K562 (cell line): ENCODE measurements around the gene ASF1B. TPM values are rescaled to one million over a fixed set of nuclear protein-coding genes. Genes with fewer than 3 reads are reported as not detected.
A peak's percentile ranks its signal among the peaks of the same experiment; 100 is the strongest.

ENCODE experiments used
- ATAC-seq: fragments of 200-7000 bp; cut with Tn5 transposase; 3 replicates; pipeline ENCODE4 v1.9.1; 2020; ENCODE audit warnings: moderate library complexity
- BruUV-seq: library from RNA; stranded (reverse); fragments of 400-500 nt; replicated peaks from 2 replicates; lab custom pipeline; 2021; lab: Mats Ljungman, UMichigan
- CTCF ChIA-PET: fragments of 300-600 bp; formaldehyde crosslinking; extraction: SDS; loops from one replicate; lab custom pipeline; 2021; ENCODE audit warnings: low intra/inter-chr PET ratio; lab: Yijun Ruan, JAX
- POLR2A ChIA-PET: fragments of 300-600, 350-650 bp; sonication (Branson Sonifier 250); formaldehyde crosslinking; extraction: SDS; loops from one replicate; lab custom pipeline; 2021; ENCODE audit warnings: antibody characterized with exemption, inconsistent platforms; lab: Yijun Ruan, JAX
- DNase-seq, 4 experiments: peaks; one replicate each; pipeline versions ENCODE4 v3.0.0 to v3.0.0-alpha.2; 2011 to 2018; ENCODE audit warnings: low spot score in 3 of 4, mixed read lengths in 3 of 4; ENCODE audit errors: extremely low read depth in 1 of 4
- FAIRE-seq: peaks from 2 replicates; lab custom pipeline; 2011; peaks lifted over from hg19 to GRCh38; lab: Jason Lieb, UNC
- H2AFZ ChIP-seq: 2 replicates; pipeline ENCODE4 v1.6.0; 2011; ENCODE audit warnings: low read depth, low read length, control low read depth, inconsistent platforms
- H3K27ac ChIP-seq: fragments of 200-600 bp; 3 replicates; pipeline ENCODE4 v1.8.0; 2011; ENCODE audit warnings: low read depth, mild to moderate bottlenecking, control low read depth, inconsistent platforms, low read length, moderate library complexity, mixed read lengths; ENCODE audit errors: extremely low read depth
- H3K27me3 ChIP-seq, 2 experiments: fragments of 300-600 bp in 1 of 2; 2 replicates in 1 of 2; 3 replicates in 1 of 2; pipeline versions ENCODE4 v1.6.0 to v1.8.0; 2011; ENCODE audit warnings: inconsistent platforms in 2 of 2, low read length in 2 of 2, mild to moderate bottlenecking in 1 of 2, mixed read lengths in 1 of 2, moderate library complexity in 1 of 2; ENCODE audit not compliant: control insufficient read depth in 2 of 2, insufficient read depth in 2 of 2
- H3K36me3 ChIP-seq: fragments of 300-600 bp; 3 replicates; pipeline ENCODE4 v1.8.0; 2011; ENCODE audit warnings: mild to moderate bottlenecking, low read length, inconsistent platforms; ENCODE audit not compliant: control insufficient read depth, insufficient read depth
- H3K4me1 ChIP-seq, 2 experiments: fragments of 200-600 bp in 1 of 2; replicated peaks in 1 of 2; 2 replicates in 1 of 2; 3 replicates in 1 of 2; pipeline versions ENCODE4 v1.5.1 to v1.8.0; 2011; ENCODE audit warnings: inconsistent platforms in 2 of 2, low read length in 2 of 2, mild to moderate bottlenecking in 1 of 2, mixed read lengths in 1 of 2, moderate library complexity in 1 of 2; ENCODE audit not compliant: control insufficient read depth in 2 of 2, insufficient read depth in 2 of 2
- H3K4me2 ChIP-seq: 2 replicates; pipeline ENCODE4 v1.6.1; 2011; ENCODE audit warnings: low read length, control low read depth, inconsistent platforms, mixed read lengths; ENCODE audit not compliant: insufficient read depth
- H3K4me3 ChIP-seq: fragments of 200-600 bp; sonication (generic), shearing (Covaris generic); 2 replicates; pipeline ENCODE4 v1.5.1; 2016; ENCODE audit warnings: control low read depth, inconsistent platforms
- H3K79me2 ChIP-seq: fragments of 200-600 bp; 3 replicates; pipeline ENCODE4 v1.8.0; 2011; ENCODE audit warnings: low read length, inconsistent platforms; ENCODE audit not compliant: control insufficient read depth, insufficient read depth
- H3K9ac ChIP-seq, 2 experiments: 2 replicates each; pipeline versions ENCODE4 v1.6.0 to v1.6.1; 2011; ENCODE audit warnings: low read depth in 2 of 2, low read length in 2 of 2, control low read depth in 1 of 2, inconsistent platforms in 1 of 2, mild to moderate bottlenecking in 1 of 2, mixed read lengths in 1 of 2; ENCODE audit not compliant: insufficient read depth in 1 of 2
- H3K9me1 ChIP-seq: one replicate; pipeline ENCODE4 v1.6.0; 2011; ENCODE audit warnings: inconsistent platforms, mild to moderate bottlenecking, low read length, moderate library complexity; ENCODE audit not compliant: control insufficient read depth, insufficient read depth
- H3K9me3 ChIP-seq: replicated peaks from 2 replicates; pipeline ENCODE4 v1.5.1; 2011; ENCODE audit warnings: low read depth, low read length, inconsistent platforms; ENCODE audit not compliant: control insufficient read depth, insufficient read depth
- H4K20me1 ChIP-seq: replicated peaks from 2 replicates; pipeline ENCODE4 v1.6.1; 2011; ENCODE audit warnings: low read length, inconsistent platforms, mixed read lengths; ENCODE audit not compliant: control insufficient read depth, insufficient read depth
- POLR2G ChIP-seq: fragments of 200-400 bp; formaldehyde crosslinking; IDR thresholded peaks from 2 replicates; pipeline ENCODE4 v1.6.1; 2017; ENCODE audit warnings: low read depth, mild to moderate bottlenecking, antibody characterized with exemption, low read length, moderate library complexity
- PTRF ChIP-seq: fragments of 450-650 bp; IDR thresholded peaks from 2 replicates; pipeline ENCODE4 v1.6.1; 2016; ENCODE audit warnings: mild to moderate bottlenecking, missing genetic modification characterization, missing compliant biosample characterization
- RBM22 ChIP-seq: fragments of 200-400 bp; formaldehyde crosslinking; IDR thresholded peaks from 2 replicates; pipeline ENCODE4 v1.6.1; 2018; ENCODE audit warnings: low read length, low read depth; ENCODE audit not compliant: poor library complexity, severe bottlenecking
- WGBS: fragments of 100-300 bp; shearing (Covaris generic); methylation state at CpG from one replicate; pipeline ENCODE4 v1.1.6; 2016; ENCODE audit warnings: low coverage, mixed read lengths; ENCODE audit not compliant: insufficient coverage; ENCODE audit errors: missing lambda C conversion rate; 5-methylcytosine and 5-hydroxymethylcytosine counted together
- in situ Hi-C: fragments of 300-500 bp; cut with MboI; formaldehyde crosslinking; loops from 4 replicates; pipeline ENCODE4 v1.15.0; 2018; ENCODE audit warnings: inconsistent platforms, mixed read lengths
- intact Hi-C: fragments of 100-400 bp; cut with micrococcal nuclease; formaldehyde crosslinking; loops from 2 replicates; pipeline ENCODE4 v1.14.2; 2022
- polyA plus RNA-seq, 8 experiments: library from polyadenylated mRNA; depleted of rRNA in 4 of 8; stranded (reverse) in 5 of 8; unstranded in 3 of 8; fragments of >200 nt; fragmentation: Nextera tagmentation in 2 of 8; fragmentation: Illumina TruSeq in 1 of 8; extraction: Ambion mirVana in 2 of 8; extraction: Trizol in 1 of 8; gene quantifications; 2 replicates each; pipeline versions ENCODE4 v1.2.1 to v1.2.3, GENCODE V29; 2011 to 2014; ENCODE audit warnings: inconsistent platforms in 1 of 8, missing spikeins in 1 of 8
- total RNA-seq, 7 experiments: library from RNA; depleted of rRNA in 6 of 7; stranded (reverse); fragments of >200 nt in 6 of 7; fragmentation: Illumina TruSeq in 2 of 7; extraction: Trizol in 2 of 7; gene quantifications; 2 replicates each; pipeline versions ENCODE4 v1.2.1 to v1.2.3, GENCODE V29; 2011 to 2021; ENCODE audit warnings: low replicate concordance in 1 of 7
- TF ChIP-seq, protein P1 (sequence below), 2 experiments: fragments of 250-450 bp in 1 of 2; fragments of 450-650 bp in 1 of 2; sonication (Bioruptor Pico) in 1 of 2; IDR thresholded peaks; 2 replicates each; pipeline versions ENCODE4 v1.6.1 to v1.8.0; 2016 to 2021; ENCODE audit warnings: mild to moderate bottlenecking in 2 of 2, moderate library complexity in 2 of 2, missing compliant biosample characterization in 1 of 2, missing genetic modification characterization in 1 of 2

ASF1B gene
- total and polyA plus RNA-seq, 9 of the 15 experiments (the other 6 are each of a cell fraction or from before 2014, with no cell fraction given): 6.0 to 69.4 (median 53.3) TPM

DNA sequence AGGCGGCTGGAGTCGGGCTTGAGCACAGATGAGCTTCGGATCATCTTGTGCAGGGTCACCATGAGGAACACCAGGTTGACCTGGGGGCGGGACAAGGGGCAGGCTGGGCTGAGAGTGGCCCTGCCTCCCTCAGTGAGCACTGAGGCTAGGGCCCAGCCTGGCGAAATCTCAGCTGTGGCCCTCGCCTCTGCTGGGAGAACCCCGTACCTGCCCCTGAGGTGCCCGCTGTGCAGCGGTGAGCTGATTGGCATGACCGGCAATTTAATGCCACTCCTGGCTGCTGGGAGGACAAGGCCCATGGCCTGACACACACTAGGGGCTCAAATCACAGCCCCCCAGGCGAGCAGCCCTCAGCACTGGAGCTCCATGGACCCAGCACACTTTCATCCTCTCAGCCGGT is 19.7 kb upstream of the ASF1B start:
- H3K9me3 ChIP-seq: no peaks in the 10 kb centered on the region
- in situ Hi-C loops: no loop called here
- H3K27me3 ChIP-seq: no peaks in the 10 kb centered on the region
- POLR2A ChIA-PET: interaction anchor here (0.6 to 1.1 kb wide), 3 partner anchors 9 to 28 kb away, joined by 3 to 4 read pairs (median 3); partner anchors contain the start of gene ASF1B
- no peak overlapping the region; a peak in 1 of 4 replicates for H3K9ac ChIP-seq
- H3K27ac ChIP-seq: no peak overlapping the region
- H4K20me1 ChIP-seq: no peaks in the 10 kb centered on the region; the same call in none of the 2 replicates
- no peaks in the 10 kb centered on the region for H3K79me2 ChIP-seq
- H2AFZ ChIP-seq: no peak overlapping the region
- no peak overlapping the region for H3K4me3 ChIP-seq
- peaks cover 62% of the 10 kb centered on the region; the same call in 2 of the 3 replicates for H3K36me3 ChIP-seq
- WGBS: 93% methylated on average over 7 of the region's 12 CpGs
- H3K4me2 ChIP-seq: no peak overlapping the region
- TF ChIP-seq PTRF (tag): no peak
- peak; percentile 51 for TF ChIP-seq RBM22
- intact Hi-C loops: no loop called here
- CTCF ChIA-PET: no interaction called here
- BruUV-seq: TSS peak; percentile 29
- no peak for FAIRE-seq
- no peak for DNase-seq
- ATAC-seq: no peak
- peaks cover 3% of the 10 kb centered on the region for H3K9me1 ChIP-seq
- H3K4me1 ChIP-seq: peaks cover 0 to 14% of the 10 kb centered on the region in 2 experiments; a peak in 1 of 5 replicates

DNA sequence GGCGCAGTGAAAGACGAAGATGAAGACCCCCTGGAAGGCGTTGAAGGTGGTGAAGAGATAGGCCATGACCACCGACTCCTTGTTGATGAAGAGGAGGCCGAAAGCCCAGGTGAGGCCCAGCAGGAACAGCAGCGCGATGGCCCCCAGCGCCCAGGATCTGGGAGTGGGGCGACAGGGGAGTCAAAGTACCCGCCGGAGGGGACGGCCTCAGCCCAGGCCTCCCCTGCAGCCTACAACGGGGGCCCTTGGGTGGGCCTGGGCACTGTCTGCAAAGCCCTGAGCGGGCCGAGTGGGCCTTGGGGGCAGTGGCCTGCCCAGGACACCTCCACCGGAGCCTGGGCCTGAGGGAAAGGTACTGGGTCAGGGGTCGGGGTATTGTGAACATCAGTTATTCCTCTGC is 19.0 kb upstream of the ASF1B start:
- Histone ChIP-seq H3K27ac (no peak overlapping the region), H3K9ac (no peak overlapping the region), H3K9me3 (no peaks in the 10 kb centered on the region), H3K4me1 (peaks cover 0 to 13% of the 10 kb centered on the region in 2 experiments; a peak in 1 of 5 replicates), H3K27me3 (no peaks in the 10 kb centered on the region), H2AFZ (no peak overlapping the region), H3K4me3 (no peak overlapping the region), H4K20me1 (no peaks in the 10 kb centered on the region; the same call in none of the 2 replicates), H3K79me2 (no peaks in the 10 kb centered on the region), H3K9me1 (peaks cover 3% of the 10 kb centered on the region), H3K36me3 (peaks cover 62% of the 10 kb centered on the region; the same call in 2 of the 3 replicates), H3K4me2 (no peak overlapping the region)
- FAIRE-seq (no peak), DNase-seq (no peak), ATAC-seq (no peak)
- TF ChIP-seq POLR2G: 0 out of 2 replicates have a peak, but pooled peaks have one; percentile 23
- TF ChIP-seq, protein P1, sequence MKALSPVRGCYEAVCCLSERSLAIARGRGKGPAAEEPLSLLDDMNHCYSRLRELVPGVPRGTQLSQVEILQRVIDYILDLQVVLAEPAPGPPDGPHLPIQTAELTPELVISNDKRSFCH (CRISPR knock-in tag; IDR thresholded peaks at IDR 0.05): no peak
- TF ChIP-seq, protein P1 (tag; IDR thresholded peaks at IDR 0.05): no peak
- BruUV-seq: no TSS peak
- intact Hi-C loops (no loop called here), in situ Hi-C loops (no loop called here)
- ChIA-PET CTCF (no interaction called here), POLR2A (interaction anchor here (0.6 kb wide), 1 partner anchor 255 kb away, joined by 3 read pairs; no protein-coding TSS in a partner anchor)
- WGBS: 90% methylated on average over 13 of the region's 17 CpGs
